Caki2 (cell line): Measurements from ENCODE around the gene MS4A1. TPM values are rescaled to one million over a fixed set of nuclear protein-coding genes. Genes with fewer than 3 reads are reported as not detected.
"Not testable (repeated sequence)": the region's sequence is repeated elsewhere in the genome, so short reads cannot be mapped to it uniquely, and the experiment has no call there.

ENCODE experiments used
- DNase-seq: peaks from one replicate; pipeline ENCODE4 v3.0.0-alpha.2; 2015; ENCODE audit warnings: low read depth
- in situ Hi-C: cut with HindIII; loops from 2 replicates; pipeline ENCODE4 v1.10.0; 2016; ENCODE audit warnings: low sequenced_read_pairs, low pct_unique_long_range_greater_than_20kb, mixed read lengths
- total RNA-seq: library from RNA; depleted of rRNA; stranded (reverse); fragments of >200 nt; shearing (Covaris generic); gene quantifications from 2 replicates; pipeline ENCODE4 v1.2.3, GENCODE V29; 2014; ENCODE audit warnings: low replicate concordance; rRNA removed

MS4A1 gene
- total RNA-seq, 1 experiment from 2014 or later: not detected

DNA sequence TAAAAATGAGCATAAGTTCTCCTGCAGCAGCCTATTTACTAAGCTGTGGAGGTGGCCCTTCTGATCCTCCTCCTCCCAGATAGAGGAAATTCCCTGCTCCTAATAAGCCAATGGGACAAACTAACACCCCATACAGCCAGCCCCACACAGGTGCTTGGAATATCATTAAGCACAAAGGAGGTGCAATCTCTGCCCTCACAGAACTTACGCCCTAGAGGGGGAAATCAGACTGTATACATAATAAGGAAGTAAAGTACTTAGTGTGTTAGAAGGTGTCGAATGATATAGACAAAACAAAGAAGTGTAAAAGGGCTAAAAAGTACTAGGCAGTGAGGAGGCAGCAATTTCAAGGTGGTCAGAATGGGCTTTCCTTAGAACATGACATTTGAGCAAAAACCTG, 42.8 kb downstream of the MS4A1 start:
- DNase-seq: no peak
- in situ Hi-C loops: no loop called here

DNA sequence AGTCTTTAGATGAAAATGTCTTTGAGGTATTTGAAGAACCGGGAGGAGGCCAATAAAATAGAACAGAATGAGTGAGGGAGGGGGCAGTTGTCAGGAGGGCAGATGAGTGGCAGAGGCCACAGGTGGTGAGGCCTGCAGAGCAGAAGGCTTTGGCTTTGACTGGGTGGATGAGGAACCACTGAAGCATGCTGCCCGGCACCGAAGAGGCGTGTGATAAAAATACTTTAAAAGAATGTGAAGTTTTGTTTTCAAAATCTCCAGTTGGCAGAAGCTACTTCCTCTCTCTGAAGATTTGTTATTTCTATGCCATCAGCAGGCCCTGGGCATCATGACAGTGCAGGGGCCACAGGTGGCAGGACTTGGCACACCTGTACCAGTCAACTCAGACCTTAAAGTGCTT, 43.2 kb downstream of the MS4A1 start:
- in situ Hi-C loops: no loop called here
- no peak for DNase-seq

DNA sequence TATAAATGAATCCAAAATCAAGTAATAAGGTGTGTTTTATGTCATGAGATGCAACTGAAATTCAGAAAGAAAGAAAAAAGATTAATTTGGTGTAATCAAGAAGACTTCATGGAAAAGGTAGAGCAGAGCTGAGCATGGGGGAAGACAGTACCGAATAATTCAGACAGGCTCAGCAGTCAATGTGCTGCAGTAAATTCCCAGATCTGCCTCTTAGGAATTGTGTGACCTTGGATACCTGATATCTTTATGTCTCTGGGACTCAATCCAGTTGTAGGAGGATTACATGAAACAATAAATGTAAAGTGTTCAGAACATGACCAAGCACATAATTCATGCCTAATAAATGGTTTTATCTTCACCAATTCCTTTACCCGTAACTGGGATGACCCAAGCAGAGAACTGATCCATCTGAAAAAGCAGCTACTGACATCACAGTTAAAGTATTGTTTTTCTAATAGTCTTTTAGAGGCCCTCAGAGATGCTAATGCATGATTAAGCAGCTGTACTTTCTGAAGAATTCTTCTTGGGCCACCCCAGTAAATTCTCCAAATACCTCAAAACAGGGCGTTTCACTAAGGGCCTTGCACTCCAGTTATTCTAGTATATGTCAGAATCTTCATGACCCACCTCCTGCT, 44.7 kb downstream of the MS4A1 start:
- no peak for DNase-seq
- in situ Hi-C loops: no loop called here

DNA sequence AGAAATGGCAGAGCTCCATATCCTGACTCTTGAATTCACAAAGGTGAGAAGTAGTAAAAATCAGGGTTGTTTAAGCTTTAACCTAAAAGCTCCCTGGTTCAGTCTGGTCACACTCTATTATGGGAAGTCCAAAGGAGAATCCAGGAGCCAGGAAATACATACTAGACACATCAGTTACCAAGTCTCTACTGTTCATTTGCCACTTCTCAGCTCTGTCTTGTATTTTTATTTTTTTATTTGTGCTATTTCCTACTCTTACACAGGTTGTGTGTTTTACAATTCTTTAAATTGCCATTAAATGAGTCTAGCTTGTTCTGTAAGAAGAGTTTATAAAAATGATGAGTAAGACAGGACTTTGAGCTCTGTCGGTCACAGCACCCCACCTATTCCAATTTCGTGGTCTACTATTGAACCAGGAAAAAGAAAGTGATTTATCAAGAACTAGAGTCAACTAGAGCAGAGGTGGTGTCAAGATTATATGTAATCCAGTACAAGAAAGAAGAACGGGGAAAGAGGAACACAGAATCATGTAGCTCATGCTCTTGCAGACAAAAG, 46.7 kb downstream of the MS4A1 start:
- DNase-seq: no peak
- in situ Hi-C loops: no loop called here

DNA sequence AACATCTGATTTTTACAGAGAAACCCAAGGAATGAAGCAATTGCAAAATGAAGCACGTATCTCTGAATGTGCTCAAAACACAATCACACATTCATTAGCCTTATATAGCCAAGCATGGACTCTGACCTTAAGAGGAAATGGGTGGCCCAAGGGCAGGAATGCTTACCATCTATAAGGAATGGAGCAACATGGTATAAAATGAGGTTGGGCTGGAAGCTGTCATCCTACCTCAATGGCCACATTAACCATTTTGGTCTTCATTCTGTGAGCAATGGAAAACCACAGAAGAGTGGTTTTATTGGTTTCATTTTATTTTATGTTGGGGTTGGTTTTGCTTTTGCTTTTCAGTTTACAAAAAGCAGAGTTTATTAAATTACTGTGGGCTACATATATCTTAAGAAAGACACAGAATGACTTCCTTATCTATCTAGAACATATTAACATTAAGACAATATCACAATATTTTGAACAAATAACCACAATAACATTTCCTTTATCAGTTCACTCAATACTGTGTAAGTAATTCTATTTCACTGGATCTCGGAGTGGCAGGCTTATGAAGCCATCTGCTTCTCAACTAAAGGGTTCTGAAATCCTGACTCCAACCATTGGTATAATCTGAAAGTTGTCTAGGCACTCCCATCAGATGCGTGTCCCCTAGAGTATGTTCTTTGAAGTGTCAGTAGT, 48.7 kb downstream of the MS4A1 start:
- DNase-seq: no peak

DNA sequence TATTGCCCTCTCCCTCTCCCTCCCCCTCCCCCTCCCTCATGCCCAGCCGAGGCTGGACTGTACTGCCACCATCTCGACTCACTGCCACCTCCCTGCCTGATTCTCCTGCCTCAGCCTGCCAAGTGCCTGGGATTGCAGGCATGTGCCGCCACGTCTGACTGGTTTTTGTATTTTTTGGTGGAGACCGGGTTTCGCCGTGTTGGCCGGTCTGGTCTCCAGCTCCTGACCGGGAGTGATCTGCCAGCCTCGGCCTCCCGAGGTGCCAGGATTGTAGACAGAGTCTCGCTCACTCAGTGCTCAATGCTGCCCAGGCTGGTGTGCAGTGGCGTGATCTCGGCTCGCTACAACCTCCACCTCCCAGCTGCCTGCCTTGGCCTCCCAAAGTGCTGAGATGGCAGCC, 54.0 kb downstream of the MS4A1 start:
- DNase-seq, in situ Hi-C loops: not testable (repeated sequence)

More for the DNA sequence above, 48.7 kb downstream of the MS4A1 start:
- in situ Hi-C loops: no loop called here

DNA sequence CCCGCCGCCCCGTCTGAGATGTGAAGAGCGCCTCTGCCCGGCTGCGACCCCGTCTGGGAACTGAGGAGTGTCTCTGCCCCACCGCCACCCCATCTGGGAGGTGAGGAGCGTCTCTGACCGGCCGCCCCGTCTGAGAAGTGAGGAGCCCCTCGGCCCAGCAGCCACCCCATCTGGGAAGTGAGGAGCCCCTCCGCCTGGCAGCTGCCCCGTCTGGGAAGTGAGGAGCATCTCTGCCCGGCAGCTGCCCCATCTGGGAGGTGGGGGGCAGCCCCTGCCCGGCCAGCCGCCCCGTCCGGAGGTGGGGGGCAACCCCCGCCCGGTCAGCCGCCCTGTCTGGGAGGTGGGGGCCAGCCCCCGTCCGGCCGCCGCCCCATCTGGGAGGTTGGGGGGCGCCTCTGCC, 54.6 kb downstream of the MS4A1 start:
- in situ Hi-C loops, DNase-seq: not testable (repeated sequence)

DNA sequence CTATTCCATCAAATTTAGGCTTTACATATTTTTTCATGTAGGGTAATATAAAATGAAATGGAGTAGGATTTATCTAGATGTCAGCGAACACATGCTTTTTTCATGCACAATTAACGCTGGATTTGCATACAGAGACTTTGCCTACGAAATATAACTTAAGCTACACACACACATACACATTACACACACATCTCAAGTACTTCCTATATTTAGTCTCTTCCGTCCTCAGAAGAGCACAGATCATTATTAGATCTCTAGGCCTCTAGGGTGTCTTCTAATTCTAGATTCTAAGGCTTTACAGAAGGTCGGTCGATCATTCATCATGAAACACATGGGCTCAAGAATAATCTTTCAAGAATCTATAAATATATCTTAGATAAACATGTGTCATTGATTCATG, 55.7 kb downstream of the MS4A1 start:
- in situ Hi-C loops: no loop called here
- DNase-seq: no peak

DNA sequence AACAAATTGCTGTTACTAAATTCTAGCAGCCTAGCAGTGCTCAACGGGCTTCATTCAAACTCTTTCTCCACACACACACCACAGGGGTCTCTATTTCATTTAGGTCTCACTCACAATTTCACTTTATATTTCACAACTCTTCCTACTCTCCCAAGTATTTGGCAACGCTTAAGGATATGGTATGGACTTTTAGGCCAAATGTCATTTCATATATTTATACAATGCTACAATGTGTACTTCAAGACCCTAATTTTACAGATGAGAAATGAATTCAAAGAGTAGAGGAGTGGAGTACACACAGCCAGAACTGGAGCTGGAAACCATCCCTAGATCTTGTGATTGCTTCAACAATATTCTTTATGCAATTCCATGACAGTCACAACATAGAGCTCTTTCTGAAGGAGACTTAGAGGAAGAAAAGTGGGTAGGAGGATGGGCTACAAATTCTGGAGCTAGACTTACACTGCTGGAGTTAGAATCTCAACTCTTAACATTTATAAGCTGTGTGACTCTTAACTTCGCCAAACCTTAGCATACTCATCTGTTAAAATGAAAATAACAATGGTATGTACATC, 57.1 kb downstream of the MS4A1 start:
- DNase-seq: no peak
- in situ Hi-C loops: no loop called here

DNA sequence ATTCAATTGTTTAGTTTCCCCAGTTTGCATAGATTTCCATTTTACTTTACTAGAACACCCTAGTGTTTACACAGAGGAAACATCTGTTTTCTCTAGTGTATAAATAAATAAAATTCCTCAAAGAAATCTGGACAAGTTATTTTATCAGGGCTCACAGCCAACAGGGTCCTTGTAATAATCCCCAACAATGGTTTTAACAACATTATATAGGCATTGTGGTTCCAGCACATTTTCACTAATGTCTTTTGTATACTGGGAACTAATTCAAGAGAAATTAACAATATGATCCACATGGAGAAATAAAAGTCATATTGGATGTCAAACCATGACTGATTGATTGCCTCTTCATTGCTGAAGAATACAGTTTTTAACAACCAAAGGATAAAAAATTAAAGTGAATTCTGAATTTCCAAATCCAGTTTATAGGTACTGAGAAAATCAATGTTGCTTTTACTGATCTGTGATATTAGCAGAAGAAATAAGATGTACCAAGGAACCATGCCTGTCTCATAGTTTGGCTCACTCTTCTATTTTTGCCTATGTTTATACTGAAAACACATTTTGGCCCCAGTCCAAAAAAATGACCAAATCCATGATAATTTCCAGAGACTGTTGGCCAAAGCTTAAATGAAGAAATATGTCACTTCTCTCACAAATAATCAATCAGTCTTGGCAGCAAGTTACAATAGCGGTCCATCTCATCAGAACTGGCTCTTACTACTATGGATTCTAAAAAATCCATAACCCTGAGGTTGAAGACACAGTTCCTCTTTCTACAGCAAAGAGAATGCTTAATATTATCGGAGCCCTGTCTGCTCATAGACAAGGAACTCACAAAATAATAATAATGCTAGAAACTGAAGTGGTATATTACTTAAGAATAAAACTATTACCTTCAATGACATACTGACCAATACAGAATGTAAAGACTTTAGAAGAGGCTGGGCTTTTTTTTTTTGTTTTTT, 58.1 kb downstream of the MS4A1 start:
- in situ Hi-C loops: no loop called here
- DNase-seq: no peak

DNA sequence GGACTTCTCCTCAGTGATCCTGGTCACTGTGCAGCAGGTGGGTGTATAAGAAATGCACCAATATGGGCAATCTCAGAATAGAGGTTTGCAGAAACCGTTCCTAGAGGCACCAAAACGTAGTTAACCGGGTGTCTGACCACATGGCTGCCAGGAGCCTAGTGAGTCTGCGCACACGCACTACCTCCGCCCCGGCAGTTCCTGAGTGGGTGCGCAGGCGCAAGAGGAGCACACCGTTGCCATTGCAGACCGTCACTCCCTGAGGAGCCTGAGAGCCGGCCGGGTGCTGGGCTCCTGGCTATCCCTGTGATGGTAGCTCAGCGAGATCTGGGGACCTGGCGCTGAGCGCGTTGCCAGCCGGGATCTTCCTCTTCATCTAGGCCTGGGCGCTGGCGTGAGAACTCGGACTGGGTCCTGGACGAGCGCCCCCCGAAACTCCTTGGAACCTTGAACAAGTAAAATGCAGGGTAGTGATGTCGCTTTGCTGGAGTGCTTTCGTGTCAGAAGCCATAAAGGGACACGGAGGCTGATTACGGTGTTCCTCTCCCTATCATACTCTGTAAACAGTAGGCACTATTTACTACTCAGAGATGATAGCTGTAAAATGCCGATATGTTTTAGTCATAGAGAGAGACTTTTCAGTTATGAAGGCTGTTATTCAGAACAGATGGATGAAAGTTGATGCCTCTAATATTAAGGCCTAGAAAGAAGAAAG, 59.7 kb downstream of the MS4A1 start, which contains the start of gene MS4A13:
Gene MS4A13 (plus strand): TSS at position 249 of the 712 bp plus-strand sequence. CDS start 2,692 bp downstream, outside the sequence.
- in situ Hi-C loops: no loop called here
- no peak for DNase-seq

Other genes starting within 250 kb of the MS4A1 start
- not detected in 2 replicates for gene MS4A4E, start 212.7 kb upstream of the MS4A1 start, total RNA-seq
- not detected in 2 replicates for gene MS4A4A, start 175.2 kb upstream of the MS4A1 start, total RNA-seq
- not detected in 2 replicates for gene MS4A6E, start 128.6 kb upstream of the MS4A1 start, total RNA-seq
- not detected in 2 replicates for gene MS4A7, start 77.3 kb upstream of the MS4A1 start, total RNA-seq
- gene MS4A14, start 59.4 kb upstream of the MS4A1 start, total RNA-seq: not detected in 2 replicates
- gene MS4A5, start 26.3 kb upstream of the MS4A1 start, total RNA-seq: not detected in 2 replicates
- gene MS4A12, start 36.9 kb downstream of the MS4A1 start, total RNA-seq: not detected in 2 replicates
- gene MS4A13, start 59.5 kb downstream of the MS4A1 start, total RNA-seq: not detected in 2 replicates
- not detected in 2 replicates for gene MS4A8, start 243.8 kb downstream of the MS4A1 start, total RNA-seq